SK-N-SH (cell line): Measurements from ENCODE around the gene GRK2. TPM values are rescaled to one million over a fixed set of nuclear protein-coding genes. Genes with fewer than 3 reads are reported as not detected.

ENCODE experiments used
- CTCF ChIA-PET: fragments of 300-600, 350-600 bp; formaldehyde crosslinking; extraction: SDS; loops from one replicate; lab custom pipeline; 2021; lab: Yijun Ruan, JAX
- POLR2A ChIA-PET: fragments of 350-600 bp; sonication (Branson Sonifier 250); formaldehyde crosslinking; extraction: SDS; loops from one replicate; lab custom pipeline; 2020; ENCODE audit warnings: antibody characterized with exemption, inconsistent platforms; lab: Yijun Ruan, JAX
- DNase-seq: peaks from one replicate; pipeline ENCODE4 v3.0.0; 2012
- H2AFZ ChIP-seq: fragments of 200-600 bp; sonication (generic); 2 replicates; pipeline ENCODE4 v1.8.1; 2016; ENCODE audit warnings: antibody characterized with exemption, mild to moderate bottlenecking, low read depth
- H3F3A ChIP-seq: fragments of 200-600 bp; sonication (generic); replicated peaks from 2 replicates; pipeline ENCODE3; 2016; ENCODE audit warnings: antibody characterized with exemption, mild to moderate bottlenecking; ENCODE audit not compliant: insufficient read depth
- H3K27ac ChIP-seq, 2 experiments: fragments of 200-500 bp in 1 of 2; fragments of 200-600 bp in 1 of 2; sonication (Bioruptor generic) in 1 of 2; sonication (generic), shearing (Covaris generic) in 1 of 2; 2 replicates each; pipeline versions ENCODE4 v1.5.1 to v1.6.1; 2014 to 2016; ENCODE audit warnings: low read depth in 2 of 2, inconsistent platforms in 1 of 2, low read length in 1 of 2, mild to moderate bottlenecking in 1 of 2, mixed read lengths in 1 of 2
- H3K27me3 ChIP-seq: fragments of 200-600 bp; sonication (generic), shearing (Covaris generic); 2 replicates; pipeline ENCODE4 v1.6.1; 2016; ENCODE audit warnings: mixed run types; ENCODE audit not compliant: insufficient read depth
- H3K36me3 ChIP-seq, 2 experiments: fragments of 200-500 bp in 1 of 2; fragments of 200-600 bp in 1 of 2; sonication (Bioruptor generic) in 1 of 2; sonication (generic) in 1 of 2; replicated peaks in 1 of 2; 2 replicates each; pipeline versions ENCODE3 to v1.5.1; 2014 to 2016; ENCODE audit warnings: low read length in 1 of 2, mild to moderate bottlenecking in 1 of 2; ENCODE audit not compliant: insufficient read depth in 2 of 2, control insufficient read depth in 1 of 2
- H3K4me1 ChIP-seq, 2 experiments: fragments of 200-500 bp in 1 of 2; fragments of 200-600 bp in 1 of 2; sonication (Bioruptor generic) in 1 of 2; sonication (generic), shearing (Covaris generic) in 1 of 2; 2 replicates each; pipeline versions ENCODE4 v1.5.1 to v1.6.1; 2014 to 2016; ENCODE audit warnings: low read depth in 1 of 2, low read length in 1 of 2, mixed run types in 1 of 2; ENCODE audit not compliant: insufficient read depth in 2 of 2, control insufficient read depth in 1 of 2
- H3K4me2 ChIP-seq: fragments of 200-600 bp; sonication (generic), shearing (Covaris generic); 2 replicates; pipeline ENCODE4 v1.6.1; 2017; ENCODE audit warnings: mixed run types
- H3K4me3 ChIP-seq, 2 experiments: fragments of 200-500 bp in 1 of 2; fragments of 200-600 bp in 1 of 2; sonication (Bioruptor generic) in 1 of 2; sonication (generic), shearing (Covaris generic) in 1 of 2; 2 replicates each; pipeline versions ENCODE4 v1.5.1 to v1.8.1; 2014 to 2016; ENCODE audit warnings: low read depth in 2 of 2, inconsistent platforms in 1 of 2, low read length in 1 of 2, mild to moderate bottlenecking in 1 of 2, mixed read lengths in 1 of 2, moderate library complexity in 1 of 2
- H3K79me2 ChIP-seq: fragments of 200-600 bp; sonication (generic); 2 replicates; pipeline ENCODE4 v1.8.1; 2017; ENCODE audit warnings: mild to moderate bottlenecking; ENCODE audit not compliant: insufficient read depth
- H3K9ac ChIP-seq: fragments of 200-600 bp; sonication (generic); 2 replicates; pipeline ENCODE4 v1.6.1; 2017; ENCODE audit warnings: mixed run types
- H3K9me2 ChIP-seq: fragments of 200-600 bp; sonication (generic); 2 replicates; pipeline ENCODE4 v1.6.1; 2017; ENCODE audit warnings: mixed run types
- H3K9me3 ChIP-seq: fragments of 200-600 bp; sonication (generic); 2 replicates; pipeline ENCODE4 v1.6.1; 2017; ENCODE audit warnings: mixed run types, mild to moderate bottlenecking, moderate library complexity
- H4K20me1 ChIP-seq: fragments of 200-600 bp; sonication (generic); 2 replicates; pipeline ENCODE4 v1.6.1; 2017; ENCODE audit warnings: mild to moderate bottlenecking, mixed run types; ENCODE audit not compliant: insufficient read depth
- ELF1 ChIP-seq: IDR thresholded peaks from 2 replicates; pipeline ENCODE4 v1.4.0; 2012
- FOSL2 ChIP-seq: IDR thresholded peaks from 2 replicates; pipeline ENCODE4 v1.4.0; 2012; ENCODE audit warnings: low read depth, mild to moderate bottlenecking, moderate library complexity, borderline replicate concordance
- FOXM1 ChIP-seq: IDR thresholded peaks from 2 replicates; pipeline ENCODE4 v1.4.0; 2012; ENCODE audit warnings: low read depth, mild to moderate bottlenecking
- GABPA ChIP-seq: IDR thresholded peaks from 2 replicates; pipeline ENCODE4 v1.4.0; 2012; ENCODE audit warnings: low read depth, mild to moderate bottlenecking
- MEF2A ChIP-seq: IDR thresholded peaks from 2 replicates; pipeline ENCODE4 v1.4.0; 2012; ENCODE audit warnings: low read depth, borderline replicate concordance
- NFIC ChIP-seq: IDR thresholded peaks from 2 replicates; pipeline ENCODE4 v1.4.0; 2012; ENCODE audit warnings: borderline replicate concordance
- RCOR1 ChIP-seq: fragments of 150-350 bp; IDR thresholded peaks from 2 replicates; pipeline ENCODE4 v1.6.1; 2017; ENCODE audit warnings: antibody characterized with exemption, low read length
- SIN3A ChIP-seq: IDR thresholded peaks from 2 replicates; pipeline ENCODE4 v1.6.1; 2012; ENCODE audit warnings: low read depth, mild to moderate bottlenecking, low read length, moderate library complexity, borderline replicate concordance
- SMC3 ChIP-seq: IDR thresholded peaks from 2 replicates; pipeline ENCODE4 v1.6.1; 2012; ENCODE audit warnings: low read depth, low read length, improper control_type of control experiment
- YY1 ChIP-seq: IDR thresholded peaks from 2 replicates; pipeline ENCODE4 v1.4.0; 2012; ENCODE audit warnings: low read depth, mild to moderate bottlenecking
- WGBS: methylation state at CpG from one replicate; pipeline ENCODE4 v1.1.6; 2017; ENCODE audit warnings: low lambda C conversion rate; 5-methylcytosine and 5-hydroxymethylcytosine counted together
- polyA plus RNA-seq, 3 experiments: library from polyadenylated mRNA; depleted of rRNA; stranded (reverse); fragments of >200 nt; gene quantifications; 2 replicates each; pipeline ENCODE4 v1.2.3, GENCODE V29; 2012
- TF ChIP-seq, protein P1 (sequence below): fragments of 150-350 bp; IDR thresholded peaks from 2 replicates; pipeline ENCODE4 v1.6.1; 2017; ENCODE audit warnings: antibody characterized with exemption, low read length, low read depth, borderline replicate concordance
- TF ChIP-seq, protein P2 (sequence below): IDR thresholded peaks from 2 replicates; pipeline ENCODE4 v1.4.0; 2012; ENCODE audit warnings: low read depth, borderline replicate concordance
- TF ChIP-seq, protein P3 (sequence below): fragments of 150-350 bp; IDR thresholded peaks from 2 replicates; pipeline ENCODE4 v1.6.1; 2016; ENCODE audit warnings: mild to moderate bottlenecking, low read depth, low read length
- TF ChIP-seq, protein P4 (sequence below): IDR thresholded peaks from 2 replicates; pipeline ENCODE4 v1.6.1; 2012; ENCODE audit warnings: mild to moderate bottlenecking, low read depth, low read length, moderate library complexity

GRK2 gene
- polyA plus RNA-seq (2012; rRNA removed) = 44.6 and 48.5 TPM in 2 replicates
- polyA plus RNA-seq (2012; cell fraction: cytosol; rRNA removed) = 19.5 and 33.5 TPM in 2 replicates
- 106 and 118 TPM in 2 replicates for polyA plus RNA-seq (2012; cell fraction: nucleus; rRNA removed)

DNA sequence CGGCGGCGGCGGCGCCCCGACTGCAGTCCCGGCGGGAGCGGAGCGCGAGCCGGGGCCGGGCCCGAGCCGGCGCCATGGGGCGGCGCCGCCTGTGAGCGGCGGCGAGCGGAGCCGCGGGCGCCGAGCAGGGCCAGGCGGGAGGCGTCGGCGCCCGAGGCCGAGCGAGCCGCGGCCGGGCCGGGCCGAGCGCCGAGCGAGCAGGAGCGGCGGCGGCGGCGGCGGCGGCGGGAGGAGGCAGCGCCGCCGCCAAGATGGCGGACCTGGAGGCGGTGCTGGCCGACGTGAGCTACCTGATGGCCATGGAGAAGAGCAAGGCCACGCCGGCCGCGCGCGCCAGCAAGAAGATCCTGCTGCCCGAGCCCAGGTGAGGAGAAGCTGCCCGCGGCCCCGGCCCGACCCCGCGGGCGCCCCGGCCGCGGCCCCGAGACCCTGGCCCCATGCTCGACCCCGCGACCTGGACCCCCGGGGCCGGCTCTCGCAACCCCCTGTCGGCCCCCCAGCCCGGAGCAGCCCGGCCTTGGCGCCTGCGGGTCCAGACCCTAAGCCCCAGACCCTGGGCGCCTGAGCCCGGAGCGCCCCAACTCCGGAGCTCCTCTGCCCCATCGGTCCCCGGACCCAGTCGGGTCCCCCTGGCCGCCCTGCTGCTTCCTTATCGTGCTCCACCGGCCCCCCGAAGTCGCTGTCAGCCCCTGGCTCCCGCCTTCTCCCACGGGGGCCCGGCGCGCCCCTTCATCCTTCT lies at the start of gene GRK2:
Gene GRK2, plus strand, starts transcription at position 25 of the 739 bp plus-strand sequence. Its CDS starts 227 bp downstream, at position 252.
- CTCF ChIA-PET = interaction anchor here (0.7 to 10.0 kb wide), 16 partner anchors 10 to 121 kb away, joined by 3 to 274 read pairs (median 3); partner anchors contain the start of genes ANKRD13D and POLD4
- H3K4me3 ChIP-seq = peak within 1 kb of the TSS; percentile 87 to 90
- peak; percentile 88 for DNase-seq

DNA sequence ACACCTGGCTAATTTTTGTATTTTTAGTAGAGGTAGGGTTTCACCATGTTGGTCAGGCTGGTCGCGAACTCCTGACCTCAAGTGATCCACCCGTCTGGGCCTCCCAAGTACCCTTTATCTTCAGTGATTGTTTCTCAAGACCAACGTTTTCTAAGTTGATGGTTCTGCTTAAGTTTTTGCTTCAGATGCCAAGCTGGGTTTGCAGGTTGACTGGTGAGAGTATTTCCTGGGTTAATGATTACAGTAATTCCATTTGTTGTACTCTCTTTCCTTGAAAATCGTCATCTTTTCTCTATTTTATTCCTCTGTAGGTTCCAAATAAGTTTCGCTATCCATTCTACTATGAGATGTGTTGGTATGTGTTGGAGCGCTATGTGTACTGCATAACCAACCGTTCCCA lies 38.5 kb upstream of the GRK2 start:
- POLR2A ChIA-PET = no interaction called here
- H3K4me1 ChIP-seq = no peaks in the 10 kb centered on the region
- no peaks in the 10 kb centered on the region for H3K27me3 ChIP-seq
- no peaks in the 10 kb centered on the region for H3K9me3 ChIP-seq
- H2AFZ ChIP-seq = no peak overlapping the region
- peaks cover 13% of the 10 kb centered on the region for H3F3A ChIP-seq
- no peak overlapping the region for H3K9ac ChIP-seq
- WGBS = 95% methylated on average over 8 of the region's 8 CpGs
- no peaks in the 10 kb centered on the region for H3K79me2 ChIP-seq
- CTCF ChIA-PET = interaction anchor here (0.8 to 2.4 kb wide), 2 partner anchors 12 to 35 kb away, joined by 4 to 8 read pairs; no protein-coding TSS in a partner anchor
- H4K20me1 ChIP-seq = no peaks in the 10 kb centered on the region
- no peak overlapping the region for H3K4me2 ChIP-seq
- no peaks in the 10 kb centered on the region for H3K9me2 ChIP-seq
- H3K4me3 ChIP-seq = no peak overlapping the region
- no peak overlapping the region for H3K27ac ChIP-seq
- H3K36me3 ChIP-seq = peaks cover 32 to 66% of the 10 kb centered on the region in 2 experiments
- no peak for DNase-seq
- TF ChIP-seq SIN3A (no peak), FOXM1 (no peak), GABPA (no peak), SMC3 (no peak), NFIC (no peak), ELF1 (no peak), MEF2A (no peak), RCOR1 (no peak)
- TF ChIP-seq, protein P1, sequence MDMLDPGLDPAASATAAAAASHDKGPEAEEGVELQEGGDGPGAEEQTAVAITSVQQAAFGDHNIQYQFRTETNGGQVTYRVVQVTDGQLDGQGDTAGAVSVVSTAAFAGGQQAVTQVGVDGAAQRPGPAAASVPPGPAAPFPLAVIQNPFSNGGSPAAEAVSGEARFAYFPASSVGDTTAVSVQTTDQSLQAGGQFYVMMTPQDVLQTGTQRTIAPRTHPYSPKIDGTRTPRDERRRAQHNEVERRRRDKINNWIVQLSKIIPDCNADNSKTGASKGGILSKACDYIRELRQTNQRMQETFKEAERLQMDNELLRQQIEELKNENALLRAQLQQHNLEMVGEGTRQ = no peak
- TF ChIP-seq, protein P2, sequence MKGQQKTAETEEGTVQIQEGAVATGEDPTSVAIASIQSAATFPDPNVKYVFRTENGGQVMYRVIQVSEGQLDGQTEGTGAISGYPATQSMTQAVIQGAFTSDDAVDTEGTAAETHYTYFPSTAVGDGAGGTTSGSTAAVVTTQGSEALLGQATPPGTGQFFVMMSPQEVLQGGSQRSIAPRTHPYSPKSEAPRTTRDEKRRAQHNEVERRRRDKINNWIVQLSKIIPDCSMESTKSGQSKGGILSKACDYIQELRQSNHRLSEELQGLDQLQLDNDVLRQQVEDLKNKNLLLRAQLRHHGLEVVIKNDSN = no peak
- TF ChIP-seq, protein P3, sequence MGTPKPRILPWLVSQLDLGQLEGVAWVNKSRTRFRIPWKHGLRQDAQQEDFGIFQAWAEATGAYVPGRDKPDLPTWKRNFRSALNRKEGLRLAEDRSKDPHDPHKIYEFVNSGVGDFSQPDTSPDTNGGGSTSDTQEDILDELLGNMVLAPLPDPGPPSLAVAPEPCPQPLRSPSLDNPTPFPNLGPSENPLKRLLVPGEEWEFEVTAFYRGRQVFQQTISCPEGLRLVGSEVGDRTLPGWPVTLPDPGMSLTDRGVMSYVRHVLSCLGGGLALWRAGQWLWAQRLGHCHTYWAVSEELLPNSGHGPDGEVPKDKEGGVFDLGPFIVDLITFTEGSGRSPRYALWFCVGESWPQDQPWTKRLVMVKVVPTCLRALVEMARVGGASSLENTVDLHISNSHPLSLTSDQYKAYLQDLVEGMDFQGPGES = no peak

More for the DNA sequence above, at the start of gene GRK2:
- Histone ChIP-seq H4K20me1 (peaks cover 16% of the 10 kb centered on the region), H3F3A (peaks cover 12% of the 10 kb centered on the region), H3K36me3 (peaks cover 0 to 3% of the 10 kb centered on the region in 2 experiments), H3K27ac (peak within 1 kb of the TSS in 1 of 2 experiments; percentile 67; a peak in 2 of 4 replicates), H3K4me1 (peaks cover 14 to 33% of the 10 kb centered on the region in 2 experiments; a peak in 2 of 4 replicates), H3K4me2 (peak within 1 kb of the TSS; percentile 93)
- 0% methylated on average over 4 of the region's 103 CpGs for WGBS
- POLR2A ChIA-PET = interaction anchor here (0.7 to 1.4 kb wide), 3 partner anchors 22 to 56 kb away, joined by 3 to 6 read pairs (median 3); partner anchors contain the start of gene ANKRD13D
- peak; percentile 73; the same call in 1 of the 2 replicates for TF ChIP-seq YY1
- TF ChIP-seq MEF2A = no peak
- no peak for TF ChIP-seq FOSL2
- TF ChIP-seq, protein P1 = no peak
- TF ChIP-seq GABPA = no peak
- TF ChIP-seq SMC3 = no peak
- TF ChIP-seq, protein P4, sequence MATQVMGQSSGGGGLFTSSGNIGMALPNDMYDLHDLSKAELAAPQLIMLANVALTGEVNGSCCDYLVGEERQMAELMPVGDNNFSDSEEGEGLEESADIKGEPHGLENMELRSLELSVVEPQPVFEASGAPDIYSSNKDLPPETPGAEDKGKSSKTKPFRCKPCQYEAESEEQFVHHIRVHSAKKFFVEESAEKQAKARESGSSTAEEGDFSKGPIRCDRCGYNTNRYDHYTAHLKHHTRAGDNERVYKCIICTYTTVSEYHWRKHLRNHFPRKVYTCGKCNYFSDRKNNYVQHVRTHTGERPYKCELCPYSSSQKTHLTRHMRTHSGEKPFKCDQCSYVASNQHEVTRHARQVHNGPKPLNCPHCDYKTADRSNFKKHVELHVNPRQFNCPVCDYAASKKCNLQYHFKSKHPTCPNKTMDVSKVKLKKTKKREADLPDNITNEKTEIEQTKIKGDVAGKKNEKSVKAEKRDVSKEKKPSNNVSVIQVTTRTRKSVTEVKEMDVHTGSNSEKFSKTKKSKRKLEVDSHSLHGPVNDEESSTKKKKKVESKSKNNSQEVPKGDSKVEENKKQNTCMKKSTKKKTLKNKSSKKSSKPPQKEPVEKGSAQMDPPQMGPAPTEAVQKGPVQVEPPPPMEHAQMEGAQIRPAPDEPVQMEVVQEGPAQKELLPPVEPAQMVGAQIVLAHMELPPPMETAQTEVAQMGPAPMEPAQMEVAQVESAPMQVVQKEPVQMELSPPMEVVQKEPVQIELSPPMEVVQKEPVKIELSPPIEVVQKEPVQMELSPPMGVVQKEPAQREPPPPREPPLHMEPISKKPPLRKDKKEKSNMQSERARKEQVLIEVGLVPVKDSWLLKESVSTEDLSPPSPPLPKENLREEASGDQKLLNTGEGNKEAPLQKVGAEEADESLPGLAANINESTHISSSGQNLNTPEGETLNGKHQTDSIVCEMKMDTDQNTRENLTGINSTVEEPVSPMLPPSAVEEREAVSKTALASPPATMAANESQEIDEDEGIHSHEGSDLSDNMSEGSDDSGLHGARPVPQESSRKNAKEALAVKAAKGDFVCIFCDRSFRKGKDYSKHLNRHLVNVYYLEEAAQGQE = no peak
- no peak for TF ChIP-seq FOXM1
- TF ChIP-seq NFIC = no peak
- TF ChIP-seq, all 33 proteins: peak for 1
- Histone ChIP-seq H3K27me3 (no peaks in the 10 kb centered on the region), H3K9me2 (no peaks in the 10 kb centered on the region), H3K9ac (peak within 1 kb of the TSS; percentile 81), H3K9me3 (no peaks in the 10 kb centered on the region), H2AFZ (peak within 1 kb of the TSS; percentile 70; the same call in 1 of the 2 replicates), H3K79me2 (peaks cover 48% of the 10 kb centered on the region)
